SJCRH30 (cell line): ENCODE measurements around the gene AEBP2. TPM values are rescaled to one million over a fixed set of nuclear protein-coding genes. Genes with fewer than 3 reads are reported as not detected.
"Not testable (repeated sequence)": the region's sequence is repeated elsewhere in the genome, so short reads cannot be mapped to it uniquely, and the experiment has no call there.

Experiments used
- DNase-seq, 2 experiments: peaks; one replicate each; pipeline ENCODE4 v3.0.0-alpha.2; 2015 to 2020
- H3K27ac ChIP-seq: fragments of 250-450 bp; sonication (Bioruptor Pico); 2 replicates; pipeline ENCODE4 v1.5.1; 2020; ENCODE audit warnings: mild to moderate bottlenecking, moderate library complexity
- H3K27me3 ChIP-seq: fragments of 250-450 bp; sonication (Bioruptor Pico); 2 replicates; pipeline ENCODE4 v1.5.1; 2020; ENCODE audit warnings: mild to moderate bottlenecking, moderate library complexity
- H3K36me3 ChIP-seq: fragments of 250-450 bp; sonication (Bioruptor Pico); 2 replicates; pipeline ENCODE4 v1.5.1; 2020; ENCODE audit warnings: mild to moderate bottlenecking, moderate library complexity
- H3K4me1 ChIP-seq: fragments of 250-450 bp; sonication (Bioruptor Pico); 2 replicates; pipeline ENCODE4 v1.5.1; 2020; ENCODE audit warnings: mild to moderate bottlenecking, moderate library complexity
- H3K4me3 ChIP-seq: fragments of 250-450 bp; sonication (Bioruptor Pico); 2 replicates; pipeline ENCODE4 v1.5.1; 2020; ENCODE audit warnings: mild to moderate bottlenecking, moderate library complexity
- H3K9me3 ChIP-seq: fragments of 250-450 bp; sonication (Bioruptor Pico); replicated peaks from 2 replicates; pipeline ENCODE4 v1.5.1; 2020; ENCODE audit warnings: mild to moderate bottlenecking, moderate library complexity
- total RNA-seq: library from RNA; depleted of rRNA; stranded (reverse); fragments of >200 nt; shearing (Covaris generic); gene quantifications from 2 replicates; pipeline ENCODE4 v1.2.3, GENCODE V29; 2014

AEBP2 gene
- total RNA-seq, 1 experiment from 2014 or later: 29.7 TPM

- Histone ChIP-seq H3K9me3 (peaks cover 4% of the 10 kb centered on the region; the same call in 1 of the 2 replicates), H3K4me3 (no peak overlapping the region), H3K27me3 (no peaks in the 10 kb centered on the region), H3K27ac (peak overlapping the region; percentile 45; the same call in 1 of the 2 replicates), H3K4me1 (peaks cover 21% of the 10 kb centered on the region), H3K36me3 (no peaks in the 10 kb centered on the region)
- no peak for DNase-seq
Observed at GRCh38 chr12:19410629-19411185, 28.6 kb upstream of the AEBP2 start.

- peaks cover 4% of the 10 kb centered on the region; the same call in 1 of the 2 replicates for H3K9me3 ChIP-seq
- peaks cover 21% of the 10 kb centered on the region for H3K4me1 ChIP-seq
- DNase-seq: no peak
- no peak overlapping the region for H3K4me3 ChIP-seq
- H3K27ac ChIP-seq: no peak overlapping the region
- H3K27me3 ChIP-seq: no peaks in the 10 kb centered on the region
- no peaks in the 10 kb centered on the region for H3K36me3 ChIP-seq
Observed at GRCh38 chr12:19411234-19412204, 27.8 kb upstream of the AEBP2 start.

GRCh38 chr12:19412844-19413243 is 26.4 kb upstream of the AEBP2 start:
- DNase-seq: no peak
- Histone ChIP-seq H3K27ac (no peak overlapping the region), H3K4me1 (peaks cover 25% of the 10 kb centered on the region), H3K9me3 (peaks cover 4% of the 10 kb centered on the region; the same call in 1 of the 2 replicates), H3K4me3 (no peak overlapping the region), H3K36me3 (no peaks in the 10 kb centered on the region), H3K27me3 (no peaks in the 10 kb centered on the region)

GRCh38 chr12:19413582-19413981 is 25.7 kb upstream of the AEBP2 start:
- DNase-seq, H3K27me3 ChIP-seq, H3K27ac ChIP-seq, H3K36me3 ChIP-seq, H3K9me3 ChIP-seq, H3K4me3 ChIP-seq: not testable (repeated sequence)
- H3K4me1 ChIP-seq: peaks cover 25% of the 10 kb centered on the region

GRCh38 chr12:19415563-19415962 is 23.7 kb upstream of the AEBP2 start:
- DNase-seq: no peak
- H3K27ac ChIP-seq: no peak overlapping the region
- H3K27me3 ChIP-seq: no peaks in the 10 kb centered on the region
- H3K36me3 ChIP-seq: no peaks in the 10 kb centered on the region
- no peak overlapping the region for H3K4me3 ChIP-seq
- peaks cover 4% of the 10 kb centered on the region; the same call in 1 of the 2 replicates for H3K9me3 ChIP-seq
- peaks cover 5% of the 10 kb centered on the region; the same call in 1 of the 2 replicates for H3K4me1 ChIP-seq

- H3K9me3 ChIP-seq: no peaks in the 10 kb centered on the region
- H3K4me3 ChIP-seq: no peak overlapping the region
- H3K27me3 ChIP-seq: no peaks in the 10 kb centered on the region
- no peak overlapping the region for H3K27ac ChIP-seq
- H3K4me1 ChIP-seq: 0 out of 2 replicates have a peak, but pooled peaks cover 4% of the 10 kb centered on the region
- DNase-seq: no peak
- no peaks in the 10 kb centered on the region for H3K36me3 ChIP-seq
Observed at GRCh38 chr12:19419086-19419485, 20.2 kb upstream of the AEBP2 start.

GRCh38 chr12:19421503-19422282 is 17.6 kb upstream of the AEBP2 start:
- H3K9me3 ChIP-seq: no peaks in the 10 kb centered on the region
- H3K36me3 ChIP-seq: no peaks in the 10 kb centered on the region
- H3K27ac ChIP-seq: no peak overlapping the region
- 0 out of 2 replicates have a peak, but pooled peaks cover 4% of the 10 kb centered on the region for H3K4me1 ChIP-seq
- no peak overlapping the region for H3K4me3 ChIP-seq
- DNase-seq: no peak
- H3K27me3 ChIP-seq: no peaks in the 10 kb centered on the region

- no peaks in the 10 kb centered on the region for H3K9me3 ChIP-seq
- H3K4me1 ChIP-seq: no peaks in the 10 kb centered on the region
- no peak overlapping the region for H3K27ac ChIP-seq
- H3K36me3 ChIP-seq: no peaks in the 10 kb centered on the region
- DNase-seq: no peak
- no peak overlapping the region for H3K4me3 ChIP-seq
- no peaks in the 10 kb centered on the region for H3K27me3 ChIP-seq
Observed at GRCh38 chr12:19423166-19423930, 15.9 kb upstream of the AEBP2 start.

GRCh38 chr12:19428246-19428645 is 11.0 kb upstream of the AEBP2 start:
- Histone ChIP-seq H3K9me3 (peaks cover 5% of the 10 kb centered on the region; the same call in 1 of the 2 replicates), H3K4me1 (peaks cover 15% of the 10 kb centered on the region), H3K27me3 (no peaks in the 10 kb centered on the region), H3K36me3 (no peaks in the 10 kb centered on the region), H3K4me3 (no peak overlapping the region), H3K27ac (no peak overlapping the region)
- no peak for DNase-seq

- H3K9me3 ChIP-seq, H3K27me3 ChIP-seq, H3K36me3 ChIP-seq, H3K27ac ChIP-seq, H3K4me3 ChIP-seq, DNase-seq: not testable (repeated sequence)
- peaks cover 15% of the 10 kb centered on the region for H3K4me1 ChIP-seq
Observed at GRCh38 chr12:19429491-19429890, 9.8 kb upstream of the AEBP2 start.

GRCh38 chr12:19430988-19431387 is 8.3 kb upstream of the AEBP2 start:
- peaks cover 5% of the 10 kb centered on the region; the same call in 1 of the 2 replicates for H3K9me3 ChIP-seq
- H3K4me1 ChIP-seq: peaks cover 15% of the 10 kb centered on the region
- DNase-seq: no peak
- H3K27me3 ChIP-seq: no peaks in the 10 kb centered on the region
- H3K36me3 ChIP-seq: no peaks in the 10 kb centered on the region
- H3K27ac ChIP-seq: no peak overlapping the region
- no peak overlapping the region for H3K4me3 ChIP-seq

GRCh38 chr12:19431407-19432308 is 7.6 kb upstream of the AEBP2 start:
- Histone ChIP-seq H3K27ac (peak overlapping the region; percentile 36), H3K4me1 (peaks cover 15% of the 10 kb centered on the region), H3K36me3 (no peaks in the 10 kb centered on the region), H3K27me3 (no peaks in the 10 kb centered on the region), H3K9me3 (peaks cover 5% of the 10 kb centered on the region; the same call in 1 of the 2 replicates), H3K4me3 (no peak overlapping the region)
- peak; percentile 59 to 62 for DNase-seq
